HCT116 (cell line): ENCODE results near the gene ADAMTS3. TPM values are rescaled to one million over a fixed set of nuclear protein-coding genes. Genes with fewer than 3 reads are reported as not detected.

Source experiments
- ATAC-seq: fragments of 200-7000 bp; cut with Tn5 transposase; 2 replicates; pipeline ENCODE4 v1.9.1; 2020; ENCODE audit warnings: mild to moderate bottlenecking, moderate library complexity
- BruUV-seq: library from RNA; stranded (reverse); fragments of 400-500 nt; replicated peaks from 2 replicates; lab custom pipeline; 2021; lab: Mats Ljungman, UMichigan
- CTCF ChIA-PET: fragments of 300-600 bp; sonication (Branson Sonifier 250); formaldehyde crosslinking; loops from one replicate; lab custom pipeline; 2021; ENCODE audit warnings: antibody characterized with exemption; lab: Charles Lee
- POLR2A ChIA-PET: fragments of 300-600, 350-600 bp; sonication (Branson Sonifier 250); formaldehyde crosslinking; loops from one replicate; lab custom pipeline; 2021; ENCODE audit warnings: antibody characterized with exemption; lab: Charles Lee
- RAD21 ChIA-PET, 2 experiments: fragments of 300-600 bp; sonication (Branson Sonifier 250); formaldehyde crosslinking; loops; one replicate each; lab custom pipeline; 2023; ENCODE audit warnings: low total read pairs in 2 of 2; ENCODE audit not compliant: uncharacterized antibody in 2 of 2, unreplicated experiment in 2 of 2, low non-redundant PET in 1 of 2; lab: Charles Lee
- DNase-seq: peaks from one replicate; pipeline ENCODE4 v3.0.0-alpha.2; 2010; ENCODE audit warnings: low read depth, low spot score
- H2AFZ ChIP-seq: fragments of 200-600 bp; shearing (Covaris generic), sonication (generic); 2 replicates; pipeline ENCODE4 v1.6.1; 2017; ENCODE audit warnings: low read depth, mixed run types, mixed read lengths, antibody characterized with exemption, low read length; ENCODE audit not compliant: poor library complexity, severe bottlenecking
- H3K27ac ChIP-seq: 2 replicates; pipeline ENCODE4 v1.5.1; 2012; ENCODE audit warnings: low read depth, low read length
- H3K27me3 ChIP-seq: fragments of 200-600 bp; sonication (generic); 2 replicates; pipeline ENCODE4 v1.6.1; 2016; ENCODE audit warnings: mixed run types, low read length, mixed read lengths; ENCODE audit not compliant: insufficient read depth
- H3K36me3 ChIP-seq, 2 experiments: fragments of 200-500 bp in 1 of 2; fragments of 200-600 bp in 1 of 2; sonication (Bioruptor generic) in 1 of 2; sonication (generic) in 1 of 2; 2 replicates each; pipeline versions ENCODE4 v1.5.1 to v1.6.1; 2014 to 2016; ENCODE audit warnings: low read length in 2 of 2, inconsistent platforms in 1 of 2, mixed read lengths in 1 of 2, mixed run types in 1 of 2; ENCODE audit not compliant: insufficient read depth in 2 of 2, control insufficient read depth in 1 of 2
- H3K4me1 ChIP-seq, 2 experiments: fragments of 200-600 bp in 1 of 2; sonication (generic) in 1 of 2; 2 replicates each; pipeline versions ENCODE4 v1.5.1 to v1.6.1; 2012 to 2017; ENCODE audit warnings: low read length in 2 of 2, inconsistent platforms in 1 of 2, mild to moderate bottlenecking in 1 of 2, mixed read lengths in 1 of 2, mixed run types in 1 of 2, moderate library complexity in 1 of 2; ENCODE audit not compliant: insufficient read depth in 2 of 2, control insufficient read depth in 1 of 2
- H3K4me2 ChIP-seq: fragments of 200-600 bp; sonication (generic); 2 replicates; pipeline ENCODE4 v1.6.1; 2017; ENCODE audit warnings: mixed run types, low read length, mixed read lengths
- H3K4me3 ChIP-seq, 2 experiments: fragments of 200-600 bp in 1 of 2; sonication (generic) in 1 of 2; replicated peaks in 1 of 2; 2 replicates each; pipeline ENCODE4 v1.5.1; 2011 to 2016; ENCODE audit warnings: low read length in 2 of 2, control low read depth in 1 of 2, low read depth in 1 of 2, mild to moderate bottlenecking in 1 of 2, mixed read lengths in 1 of 2, mixed run types in 1 of 2
- H3K79me2 ChIP-seq: fragments of 200-600 bp; sonication (generic); 2 replicates; pipeline ENCODE4 v1.6.1; 2017; ENCODE audit warnings: mild to moderate bottlenecking, mixed run types, low read length, moderate library complexity, mixed read lengths; ENCODE audit not compliant: insufficient read depth
- H3K9ac ChIP-seq: fragments of 200-600 bp; sonication (generic); 2 replicates; pipeline ENCODE4 v1.6.1; 2016; ENCODE audit warnings: low read length, mixed read lengths
- H3K9me2 ChIP-seq: fragments of 200-600 bp; sonication (generic), shearing (Covaris generic); 2 replicates; pipeline ENCODE4 v1.6.1; 2017; ENCODE audit warnings: mixed run types, mild to moderate bottlenecking, moderate library complexity; ENCODE audit not compliant: insufficient read depth
- H3K9me3 ChIP-seq, 2 experiments: fragments of 200-500 bp in 1 of 2; fragments of 200-600 bp in 1 of 2; sonication (Bioruptor generic) in 1 of 2; sonication (generic) in 1 of 2; 2 replicates each; pipeline ENCODE4 v1.6.1; 2014 to 2017; ENCODE audit warnings: low read length in 2 of 2, mixed read lengths in 2 of 2, inconsistent platforms in 1 of 2, low read depth in 1 of 2, mild to moderate bottlenecking in 1 of 2, mixed run types in 1 of 2, moderate library complexity in 1 of 2; ENCODE audit not compliant: control insufficient read depth in 1 of 2, insufficient read depth in 1 of 2
- H4K20me1 ChIP-seq: fragments of 200-600 bp; sonication (generic), shearing (Covaris generic); 2 replicates; pipeline ENCODE4 v1.6.1; 2017; ENCODE audit warnings: mixed run types, mild to moderate bottlenecking, moderate library complexity; ENCODE audit not compliant: insufficient read depth
- ELF1 ChIP-seq: IDR thresholded peaks from 2 replicates; pipeline ENCODE4 v1.6.1; 2012; ENCODE audit warnings: low read depth, borderline replicate concordance
- RAD21 ChIP-seq: IDR thresholded peaks from 2 replicates; pipeline ENCODE4 v1.6.1; 2012; ENCODE audit warnings: low read depth, mild to moderate bottlenecking
- SP1 ChIP-seq: IDR thresholded peaks from 2 replicates; pipeline ENCODE4 v1.6.1; 2012; ENCODE audit warnings: low read depth
- TCF7L2 ChIP-seq: IDR thresholded peaks from 2 replicates; pipeline ENCODE4 v1.7.0; 2011; ENCODE audit warnings: borderline replicate concordance, inconsistent platforms; ENCODE audit not compliant: insufficient read depth, insufficient read length; ENCODE audit errors: extremely low read depth
- ZBTB33 ChIP-seq: IDR thresholded peaks from 2 replicates; pipeline ENCODE4 v1.6.1; 2011; ENCODE audit warnings: mild to moderate bottlenecking, low read length, moderate library complexity; ENCODE audit not compliant: insufficient replicate concordance; ENCODE audit errors: extremely low read depth
- intact Hi-C: fragments of 100-400 bp; cut with micrococcal nuclease; formaldehyde crosslinking; loops from 2 replicates; pipeline ENCODE4 v1.10.0; 2022
- total RNA-seq: library from RNA; stranded (reverse); gene quantifications from one replicate; pipeline ENCODE4 v1.2.1, GENCODE V29; 2021; ENCODE audit not compliant: unreplicated experiment

Gene ADAMTS3
- total RNA-seq, 1 experiment from 2014 or later: not detected

- intact Hi-C loops: no loop called here
Measured at GRCh38 chr4:72569719-72570235, 756 bp upstream of the ADAMTS3 start.

More at GRCh38 chr4:72569719-72570235, 756 bp upstream of the ADAMTS3 start:
- ATAC-seq (no peak), DNase-seq (no peak)
- H2AFZ ChIP-seq: no peak overlapping the region
- no peaks in the 10 kb centered on the region; a peak in 1 of 4 replicates for H3K9me3 ChIP-seq
- no peak overlapping the region for H3K9ac ChIP-seq
- no peaks in the 10 kb centered on the region for H3K9me2 ChIP-seq
- H3K79me2 ChIP-seq: no peaks in the 10 kb centered on the region
- no peak overlapping the region for H3K27ac ChIP-seq
- no peaks in the 10 kb centered on the region for H3K27me3 ChIP-seq
- H3K36me3 ChIP-seq: no peaks in the 10 kb centered on the region
- POLR2A ChIA-PET: no interaction called here
- CTCF ChIA-PET: no interaction called here
- TF ChIP-seq ZBTB33 (no peak), TCF7L2 (no peak), RAD21 (no peak), ELF1 (no peak), SP1 (no peak)
- no TSS peak for BruUV-seq
- no peak overlapping the region for H3K4me3 ChIP-seq
- no peaks in the 10 kb centered on the region for H4K20me1 ChIP-seq
- H3K4me1 ChIP-seq: no peaks in the 10 kb centered on the region
- RAD21 ChIA-PET: no interaction called here
- H3K4me2 ChIP-seq: no peak overlapping the region
